AG20443 (cell line): Measurements from ENCODE around the gene THAP7.
"Not testable (repeated sequence)": the region's sequence is repeated elsewhere in the genome, so short reads cannot be mapped to it uniquely, and the experiment has no call there.

Experiments
- DNase-seq: peaks from one replicate; pipeline ENCODE4 v3.0.0; 2012; ENCODE audit warnings: low spot score, mixed read lengths

The THAP7 gene

DNA sequence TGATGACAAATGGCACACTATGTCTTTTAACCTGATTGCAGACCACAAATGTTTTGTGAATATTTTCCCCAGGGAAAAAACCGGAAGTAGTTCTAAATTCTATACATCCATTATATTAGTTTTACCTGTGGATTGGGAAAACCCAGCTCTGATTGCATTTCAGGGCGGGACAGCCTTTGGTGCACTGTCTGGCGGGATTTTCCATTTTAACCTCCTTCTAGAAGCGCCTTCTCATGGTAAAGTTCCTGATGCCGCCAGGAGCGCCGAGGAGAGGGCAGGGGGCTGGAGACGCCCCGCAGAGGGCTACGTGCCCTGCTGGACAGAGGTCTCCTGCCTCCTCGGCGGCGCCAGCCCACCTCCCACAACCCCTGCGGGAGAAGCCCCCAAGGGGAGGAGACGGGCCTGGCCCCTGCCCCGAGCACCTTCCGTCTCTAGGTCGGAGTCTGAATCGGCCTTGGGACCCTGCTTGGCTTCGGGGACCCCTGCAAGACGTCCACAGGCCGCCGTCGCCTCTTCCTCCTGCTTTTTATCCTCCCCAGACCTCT, 11.8 kb upstream of the THAP7 start:
- no peak for DNase-seq

DNA sequence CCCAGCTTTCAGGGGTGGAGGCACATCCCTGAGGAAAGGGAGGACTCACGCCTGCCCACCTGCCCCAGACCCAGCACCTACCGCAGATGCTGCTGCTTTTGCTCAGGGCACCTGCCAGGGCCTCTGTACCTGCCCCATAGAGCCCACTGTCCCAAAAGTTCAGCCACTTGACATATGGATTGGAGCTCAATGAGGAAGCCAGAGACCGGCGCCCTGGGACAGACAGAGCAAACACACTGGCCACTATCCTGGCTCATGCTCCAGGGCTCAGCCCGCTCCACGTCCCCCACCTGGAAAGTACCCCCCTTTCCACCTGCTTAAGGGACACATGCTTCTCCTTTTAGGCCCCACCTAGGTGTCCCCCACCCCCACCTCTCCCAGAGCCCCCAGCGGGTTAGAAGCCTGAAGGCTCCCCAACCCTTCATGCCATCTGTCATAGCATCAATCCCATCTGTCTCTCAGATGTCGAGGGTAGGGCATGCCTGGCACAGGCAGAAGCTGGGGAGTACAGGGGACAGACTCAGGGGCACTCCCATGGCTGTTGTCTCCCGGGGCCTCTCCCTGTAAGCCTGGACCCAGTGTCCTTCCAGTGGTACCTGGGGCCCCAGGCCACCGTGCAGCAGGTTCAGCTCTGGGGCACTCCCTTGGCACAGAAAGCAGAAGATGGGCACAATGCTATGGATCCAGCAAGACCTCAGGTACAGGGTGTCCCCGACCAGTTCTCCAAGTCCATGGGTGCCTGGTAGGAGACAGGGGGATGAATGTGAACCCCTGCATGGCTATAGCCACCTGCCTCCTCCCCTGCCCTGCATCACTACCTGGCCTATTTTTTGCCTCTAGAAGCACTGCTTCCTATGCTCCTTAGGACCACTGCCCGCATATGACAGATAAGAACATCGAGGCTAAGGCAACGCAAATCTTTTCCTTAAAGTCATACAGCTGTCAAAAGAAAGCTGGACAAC, 10.8 kb upstream of the THAP7 start:
- DNase-seq: no peak

DNA sequence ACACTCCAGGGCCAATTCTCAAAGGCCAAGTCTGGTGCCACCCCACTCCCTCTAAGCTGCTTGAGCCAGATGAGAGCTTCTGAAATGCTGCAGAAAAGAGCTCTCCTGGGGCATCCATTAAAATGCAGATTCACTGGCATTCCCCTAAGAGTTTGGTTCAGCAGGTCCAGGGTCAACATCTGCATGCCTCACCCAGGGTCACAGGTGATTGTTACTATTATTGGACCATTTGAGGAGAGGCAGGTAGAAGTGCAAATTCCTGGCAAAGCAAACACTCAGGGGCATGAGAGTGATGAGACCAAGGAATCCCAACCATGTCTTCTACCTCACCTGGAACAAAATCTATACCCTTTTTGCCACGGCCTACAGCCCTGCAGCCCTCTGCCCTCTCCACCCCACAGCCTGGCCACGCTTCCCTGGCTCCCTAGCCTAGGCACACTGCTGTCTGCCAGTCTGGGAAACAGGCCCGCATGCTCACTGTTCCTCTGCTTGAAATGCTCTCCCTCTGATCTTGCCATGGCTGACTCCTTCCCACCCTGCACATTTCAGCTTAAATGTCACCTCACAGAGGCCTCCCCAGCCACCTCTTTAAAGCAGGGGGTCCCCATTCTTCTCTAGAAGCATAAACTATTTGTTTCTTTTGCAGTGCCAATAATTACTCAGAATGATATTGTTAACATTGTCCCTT, 8.7 kb upstream of the THAP7 start:
- DNase-seq: no peak

DNA sequence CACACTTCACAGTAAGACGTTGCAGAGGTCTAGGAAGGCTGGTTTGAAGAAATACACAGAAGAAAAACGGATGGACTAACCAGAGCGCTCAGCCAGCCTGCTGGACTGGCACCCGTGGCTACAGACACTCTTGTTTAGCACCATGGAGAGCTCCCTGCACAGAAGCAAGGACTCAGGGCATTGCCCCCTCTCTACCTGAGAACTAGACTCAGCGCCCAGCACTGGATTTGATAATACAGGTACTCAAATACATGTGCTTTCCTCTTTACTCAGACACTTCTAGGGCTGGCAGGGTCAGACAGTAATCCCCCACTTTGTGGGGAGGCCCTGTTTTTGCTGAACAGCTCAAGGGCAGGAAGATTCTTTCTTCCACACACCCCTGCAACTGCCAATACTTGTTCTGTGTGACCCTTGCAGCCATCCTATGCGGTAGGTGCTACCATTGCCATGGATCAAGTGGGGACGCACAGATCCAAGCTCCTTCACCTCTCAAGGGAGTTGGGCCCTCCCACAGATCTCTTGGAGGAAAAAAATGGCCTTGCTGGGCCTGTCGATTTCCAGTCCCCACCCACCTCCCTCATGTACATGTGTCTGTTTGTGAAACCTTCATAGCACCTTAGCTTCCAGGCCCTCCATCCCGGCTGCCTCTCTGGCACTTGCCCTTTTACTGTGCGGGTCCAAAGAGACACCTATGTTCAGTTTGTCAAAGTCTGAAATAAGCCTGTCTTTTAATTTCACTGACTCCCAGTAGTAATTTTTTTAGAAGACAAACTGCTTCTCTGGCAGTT, 7.9 kb upstream of the THAP7 start:
- peak; percentile 58 for DNase-seq

DNA sequence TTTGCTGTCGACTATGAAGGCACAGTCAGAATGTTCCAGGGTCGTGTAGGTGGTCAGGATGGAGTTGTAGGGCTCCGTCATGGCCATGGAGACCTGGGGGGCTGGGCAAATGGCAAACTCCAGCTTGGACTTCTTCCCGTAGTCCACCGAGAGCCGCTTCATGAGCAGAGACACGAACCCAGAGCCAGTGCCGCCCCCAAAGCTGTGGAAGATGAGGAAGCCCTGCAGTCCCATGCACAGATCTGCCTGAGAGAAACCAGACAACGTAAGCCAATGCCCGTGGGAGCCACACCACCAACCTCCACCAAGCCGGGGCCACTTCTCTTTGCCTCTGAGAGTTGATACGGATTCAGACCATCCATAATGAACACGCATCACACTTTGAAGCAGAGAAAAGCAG, 7.3 kb upstream of the THAP7 start:
- not testable (repeated sequence) for DNase-seq

DNA sequence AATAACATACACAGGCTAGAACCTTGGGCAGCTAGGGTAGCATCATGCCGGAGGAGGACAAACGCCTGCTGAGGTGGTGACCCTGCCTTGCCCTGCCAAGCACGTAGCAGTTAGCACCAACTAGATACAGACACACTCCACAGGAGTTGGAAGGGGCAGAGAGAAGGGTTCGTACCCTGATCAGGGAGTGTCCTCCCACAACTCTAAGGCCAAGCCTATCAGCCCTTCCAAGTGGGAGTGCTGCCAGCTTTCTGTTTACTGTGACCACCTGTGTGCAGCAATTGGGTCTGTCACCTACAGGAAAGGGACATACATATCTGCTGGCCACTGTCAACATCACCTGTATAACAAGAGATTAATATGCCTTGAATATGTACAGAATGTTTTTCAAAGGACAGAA, 1.9 kb upstream of the THAP7 start:
- DNase-seq: no peak

DNA sequence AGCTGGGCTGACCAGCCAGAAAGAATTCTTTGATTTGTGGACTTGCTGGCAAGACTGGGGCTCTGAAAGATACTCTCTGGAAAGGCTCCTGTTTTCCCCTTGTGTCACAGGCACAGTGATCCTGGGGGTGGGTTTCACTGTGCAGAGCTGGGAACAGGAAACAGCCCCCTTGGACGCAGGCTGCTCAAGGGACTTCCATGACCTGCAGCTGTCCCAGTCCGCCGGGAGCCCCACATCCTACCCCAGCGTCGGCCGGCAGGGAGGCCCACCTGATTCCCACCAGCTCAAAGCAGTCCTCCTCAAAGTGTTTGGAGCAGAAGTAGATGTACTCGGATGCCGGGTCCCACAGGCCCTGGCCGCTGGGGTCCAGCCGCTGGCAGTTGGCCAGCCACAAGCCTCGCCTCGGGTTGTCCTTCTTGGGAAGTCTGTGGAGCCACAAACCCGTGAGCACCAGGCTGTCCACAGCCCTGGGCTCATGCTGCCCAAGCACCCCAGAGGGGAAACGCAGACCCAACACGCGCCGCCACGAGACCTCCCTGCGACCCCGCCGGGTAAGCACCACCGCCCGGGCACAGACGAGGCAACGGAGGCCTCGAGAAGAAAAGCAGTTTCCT, 824 bp downstream of the THAP7 start:
- no peak for DNase-seq

DNA sequence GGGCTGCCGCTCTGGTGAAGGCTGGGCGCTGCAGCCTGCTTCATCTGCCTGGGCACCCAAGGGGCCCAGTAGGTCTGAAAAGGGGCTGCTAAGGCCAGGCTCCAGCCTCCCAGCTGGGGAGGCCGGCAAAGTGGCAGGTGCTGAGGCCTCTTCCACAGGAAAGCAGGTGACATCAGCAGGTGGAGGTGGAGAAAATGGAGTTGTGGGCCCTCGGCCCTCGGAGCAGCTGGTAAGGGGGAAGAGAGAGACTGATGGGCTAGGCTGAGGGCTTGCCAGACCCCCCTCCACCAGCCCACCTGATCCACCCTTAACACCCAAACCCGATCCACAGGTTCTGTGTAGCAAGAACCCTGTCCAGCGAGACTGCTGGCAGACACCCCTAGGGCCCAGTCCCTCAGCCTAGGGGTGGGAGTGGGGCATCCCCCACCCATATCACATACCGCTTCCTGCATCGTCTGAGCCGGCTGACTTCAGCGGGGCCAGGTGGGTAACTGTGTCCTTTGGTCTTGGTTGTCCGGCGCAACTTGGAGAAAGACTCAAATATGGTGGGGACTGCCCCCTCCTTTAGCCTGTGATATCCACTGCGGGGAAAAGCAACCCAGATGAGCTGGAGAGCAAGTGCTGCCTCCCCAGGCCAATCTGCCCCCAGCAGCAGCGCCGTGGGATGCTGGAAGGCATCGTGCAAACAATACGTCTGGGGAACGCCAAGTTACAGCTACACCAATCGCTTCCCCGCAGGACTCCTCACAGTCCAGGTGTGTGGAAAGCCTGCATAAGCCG, 1.5 kb downstream of the THAP7 start:
- DNase-seq: no peak

DNA sequence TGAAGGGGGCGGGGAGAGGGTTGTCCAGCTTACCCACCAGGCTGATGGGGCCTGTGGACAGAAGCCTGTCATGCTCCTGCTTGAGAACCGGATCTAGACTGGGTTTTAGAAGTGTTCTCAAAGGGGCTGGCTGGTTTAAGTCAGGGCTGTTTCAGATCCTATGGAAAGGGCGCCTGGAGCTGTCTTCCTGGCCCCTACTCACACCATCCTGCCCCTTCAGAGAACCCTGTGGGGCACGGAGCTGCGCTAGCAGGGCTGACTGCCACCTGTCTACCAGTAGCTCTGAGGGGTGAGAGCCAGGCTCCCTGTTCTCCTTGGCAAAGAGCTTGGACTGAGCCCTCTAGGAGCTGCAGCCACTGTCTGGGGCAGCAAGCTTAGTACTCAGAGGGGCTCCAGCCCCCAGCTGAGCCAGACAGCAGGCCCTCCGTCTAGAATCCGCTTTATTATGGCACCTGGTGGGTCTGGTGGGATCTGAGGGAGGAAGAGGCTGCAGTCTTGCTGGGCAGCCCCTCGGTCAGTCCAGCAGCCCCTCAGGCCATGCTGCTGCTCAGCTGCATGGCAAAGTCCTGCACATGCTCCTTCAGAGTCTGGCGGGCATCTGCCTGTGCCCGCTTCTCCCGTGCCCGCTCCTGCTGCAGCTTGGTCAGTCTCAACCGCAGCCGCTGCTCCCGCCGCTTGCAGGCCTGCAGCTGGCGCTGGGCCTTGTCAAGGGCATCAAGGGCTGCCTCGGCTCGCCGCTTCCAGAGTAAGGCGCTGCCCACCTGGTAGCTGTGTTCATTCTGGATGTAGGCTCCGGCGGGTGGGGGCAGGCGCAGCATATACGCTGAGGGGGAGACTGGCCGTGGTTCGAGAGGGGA, 2.3 kb downstream of the THAP7 start:
- DNase-seq: no peak

DNA sequence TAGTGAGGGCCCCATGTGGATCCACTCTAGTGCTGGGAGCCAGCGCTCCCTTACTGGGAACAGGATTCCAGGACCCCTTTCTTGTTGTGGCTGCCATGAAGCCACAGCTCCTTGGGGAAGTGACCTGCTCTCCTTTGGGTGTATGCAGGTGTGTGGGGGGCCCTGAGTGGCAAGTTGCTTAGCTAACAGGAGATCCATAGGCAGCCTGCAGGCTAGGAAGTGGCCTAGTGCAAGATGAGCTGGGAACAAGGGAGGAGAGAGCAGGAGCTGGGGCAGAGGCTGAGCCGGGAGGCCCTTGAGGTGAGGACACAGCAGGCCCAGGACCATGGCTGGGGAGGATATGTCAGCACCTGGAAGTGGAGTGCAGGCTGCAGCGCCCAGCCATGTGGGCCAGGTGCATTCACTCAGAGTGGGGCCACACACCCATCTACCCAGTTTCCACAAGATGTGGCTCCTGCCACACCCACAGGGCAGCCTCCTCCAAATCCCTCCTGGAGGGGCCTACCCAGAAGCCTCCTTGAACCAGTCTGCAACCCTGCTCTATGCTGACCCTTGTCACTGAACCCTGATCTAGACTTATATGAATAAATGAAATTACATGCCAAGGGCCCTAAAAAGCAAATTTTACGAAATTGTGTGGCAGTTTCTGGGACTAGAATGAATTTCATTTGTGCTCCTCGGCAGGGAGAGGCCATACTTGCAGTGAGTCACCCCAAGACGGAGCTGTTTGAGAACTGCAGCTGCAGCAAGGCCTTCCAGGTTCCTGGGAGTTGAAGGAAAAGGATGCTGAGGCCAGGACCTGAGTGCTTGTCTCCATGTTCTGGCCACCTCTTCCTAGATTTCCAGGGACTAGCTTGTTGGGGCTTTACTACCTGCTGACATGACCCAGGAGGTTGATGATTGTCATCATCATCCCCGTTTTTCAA, 3.2 kb downstream of the THAP7 start:
- no peak for DNase-seq

DNA sequence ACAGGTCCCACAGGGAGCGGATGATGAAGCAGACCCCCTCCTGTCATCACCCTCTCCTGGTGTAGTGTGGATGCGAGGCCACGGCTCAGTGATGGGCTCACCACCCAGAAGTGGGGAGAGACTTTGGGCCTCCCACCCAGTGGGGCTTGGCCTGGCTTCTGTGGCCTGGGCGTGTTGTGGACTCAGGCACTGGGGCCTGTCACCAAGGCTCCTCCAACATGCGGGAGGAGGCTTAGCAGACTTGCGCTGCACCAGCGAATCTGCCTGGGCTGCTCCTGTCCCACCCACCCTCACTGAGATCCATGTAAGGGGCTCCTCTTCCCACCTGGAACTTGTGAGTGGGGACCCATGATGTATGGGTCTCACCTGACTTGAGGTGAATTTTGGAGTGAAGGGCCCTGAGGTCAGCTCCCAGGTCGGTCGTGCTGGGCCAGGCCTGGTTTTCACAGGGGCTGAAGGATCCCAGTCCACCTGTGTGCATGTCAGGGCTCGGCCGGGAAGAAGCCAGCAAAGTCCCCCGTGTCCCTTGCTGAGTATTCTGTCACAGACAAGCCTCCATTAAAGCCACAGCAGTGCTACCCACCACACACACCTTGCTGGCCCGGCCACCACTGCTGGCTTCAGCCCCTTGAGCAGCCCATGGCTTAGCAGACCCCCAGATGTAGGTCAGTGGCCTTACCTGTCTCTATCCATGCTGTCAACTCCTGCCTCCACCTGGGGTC, 4.2 kb downstream of the THAP7 start:
- DNase-seq: no peak

DNA sequence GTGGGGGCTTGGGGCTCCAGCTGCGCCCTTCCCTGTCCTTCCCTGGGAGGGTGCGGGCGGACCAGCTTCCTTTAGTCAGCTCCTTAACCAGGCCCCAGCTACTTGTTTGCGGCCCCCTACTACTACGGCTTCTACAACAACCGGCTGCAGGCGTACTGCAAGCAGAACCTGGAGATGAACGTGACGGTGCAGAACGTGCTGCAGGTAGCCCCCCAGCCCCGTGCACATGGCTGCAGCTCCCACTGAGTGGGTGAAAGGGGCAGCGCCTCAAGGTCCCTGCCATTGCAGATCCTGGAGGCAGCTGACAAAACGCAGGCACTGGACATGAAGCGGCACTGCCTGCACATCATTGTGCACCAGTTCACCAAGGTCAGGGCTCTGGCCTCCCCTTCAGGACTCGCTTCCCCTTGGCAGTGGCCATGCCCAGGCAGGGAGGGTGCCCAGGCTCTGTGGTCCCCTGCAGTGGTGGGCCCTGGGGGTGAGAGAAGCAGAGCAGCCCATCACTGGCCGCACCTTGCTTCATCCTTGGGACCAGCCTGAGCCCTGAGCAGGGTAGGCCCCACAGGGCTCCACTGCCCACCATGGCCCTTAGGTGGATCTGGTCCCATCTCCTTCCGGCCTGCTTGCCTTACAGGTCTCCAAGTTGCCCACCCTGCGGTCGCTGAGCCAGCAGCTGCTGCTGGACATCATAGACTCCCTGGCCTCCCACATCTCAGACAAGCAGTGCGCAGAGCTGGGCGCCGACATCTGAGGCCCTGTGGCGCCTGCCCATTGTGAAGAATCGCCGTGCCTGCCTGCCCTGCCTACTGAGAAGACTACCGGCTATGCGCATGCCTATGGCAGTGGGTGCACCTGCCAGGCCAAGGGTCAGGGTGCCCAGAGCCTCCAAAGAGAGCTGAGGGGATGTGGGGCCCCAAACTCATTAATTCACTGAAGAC, 5.1 kb downstream of the THAP7 start:
- DNase-seq: no peak

DNA sequence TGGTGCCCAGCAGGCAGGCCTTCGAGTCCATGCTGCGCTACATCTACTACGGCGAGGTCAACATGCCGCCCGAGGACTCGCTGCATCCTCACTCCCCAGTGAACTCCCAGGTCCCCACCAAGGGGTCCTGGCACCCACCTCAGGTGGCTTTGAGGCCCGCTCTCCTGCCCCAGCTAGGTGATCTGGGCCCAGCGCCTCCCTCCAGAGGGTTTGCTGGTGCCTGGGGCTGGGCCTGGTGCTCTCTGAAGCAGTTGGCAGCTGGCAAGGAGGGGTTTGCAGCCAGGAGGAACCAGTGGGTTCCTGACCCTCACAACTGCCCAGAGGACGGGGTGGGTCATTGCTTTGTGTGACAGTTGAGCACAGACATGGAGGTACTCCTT, 5.9 kb downstream of the THAP7 start:
- DNase-seq: no peak

DNA sequence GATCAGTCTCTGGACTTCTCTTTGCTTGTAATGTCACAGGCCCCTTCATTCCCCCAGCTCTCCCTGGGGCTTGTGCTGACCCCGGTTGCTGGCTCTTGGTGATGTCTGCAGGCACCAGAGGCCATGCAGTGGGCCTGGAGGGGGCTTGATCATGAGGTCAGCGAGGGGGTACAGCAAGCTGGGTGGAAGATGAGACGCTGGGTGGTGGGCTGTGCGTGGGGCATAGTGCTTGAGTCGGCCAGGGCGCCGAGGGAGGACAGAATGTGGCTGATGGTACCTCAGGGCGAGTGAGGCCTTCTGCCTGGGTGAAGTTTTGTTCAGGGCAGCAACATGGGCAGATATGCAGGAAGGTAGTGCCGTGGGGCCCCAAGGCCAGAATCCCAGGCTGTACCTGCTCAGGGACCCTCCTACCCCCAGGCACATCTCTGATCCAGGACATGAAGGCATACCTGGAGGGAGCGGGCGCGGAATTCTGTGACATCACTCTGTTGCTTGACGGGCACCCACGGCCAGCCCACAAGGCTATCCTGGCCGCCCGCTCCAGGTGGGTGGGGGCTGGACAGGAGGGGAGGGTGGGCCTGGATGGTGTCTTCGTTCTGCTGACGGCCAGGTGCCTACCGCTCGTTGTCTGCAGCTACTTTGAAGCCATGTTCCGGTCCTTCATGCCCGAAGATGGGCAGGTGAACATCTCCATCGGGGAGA, 6.4 kb downstream of the THAP7 start:
- no peak for DNase-seq

DNA sequence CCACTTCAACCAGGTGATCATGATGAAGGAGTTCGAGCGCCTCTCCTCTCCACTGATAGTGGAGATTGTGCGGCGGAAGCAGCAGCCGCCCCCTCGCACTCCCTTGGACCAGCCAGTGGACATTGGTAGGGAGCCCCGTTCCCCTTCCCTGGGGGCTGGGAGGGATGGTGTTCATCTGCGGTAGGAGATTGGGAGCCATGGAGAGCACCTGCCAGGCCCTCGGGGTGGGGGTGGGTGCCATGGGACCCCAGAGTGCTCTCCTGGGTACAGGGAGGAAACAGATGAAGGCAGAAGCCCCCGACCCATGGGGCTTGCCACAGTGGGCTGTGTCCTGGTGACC, 7.0 kb downstream of the THAP7 start:
- no peak for DNase-seq

DNA sequence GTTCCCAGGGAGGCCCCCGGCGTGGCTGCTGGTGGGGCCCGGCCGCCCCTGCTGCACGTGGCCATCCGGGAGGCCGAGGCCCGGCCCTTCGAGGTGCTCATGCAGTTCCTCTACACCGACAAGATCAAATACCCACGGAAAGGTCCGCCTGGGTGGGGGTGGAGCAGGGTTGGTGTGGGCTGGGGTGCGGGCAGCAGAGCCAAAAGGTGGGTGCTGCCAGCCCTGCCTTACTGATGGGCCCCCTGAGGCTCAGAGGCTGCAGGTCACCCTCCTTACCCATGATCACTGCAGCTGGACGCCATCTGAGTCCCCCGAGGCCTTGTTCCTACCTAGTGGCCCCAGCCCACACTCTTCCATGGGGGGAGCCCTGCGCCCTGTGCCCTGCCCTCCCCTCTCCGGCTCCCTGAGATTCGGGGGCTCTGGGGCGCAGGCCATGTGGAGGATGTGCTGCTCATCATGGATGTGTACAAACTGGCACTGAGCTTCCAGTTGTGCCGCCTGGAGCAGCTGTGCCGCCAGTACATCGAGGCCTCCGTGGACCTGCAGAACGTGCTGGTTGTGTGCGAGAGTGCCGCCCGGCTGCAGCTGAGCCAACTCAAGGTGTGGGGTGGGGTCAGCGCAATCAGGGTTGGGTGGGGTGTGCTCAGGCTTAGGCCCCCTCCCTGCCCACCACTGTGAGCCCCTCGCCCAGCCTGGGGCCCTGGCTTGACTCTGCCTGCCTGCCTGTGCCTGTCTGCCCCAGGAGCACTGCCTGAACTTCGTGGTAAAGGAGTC, 7.6 kb downstream of the THAP7 start:
- no peak for DNase-seq
